KOPT-K1 (cell line): Measurements from ENCODE around the gene KCNF1.

Source experiments
- H3K27ac ChIP-seq: fragments of 200-600 bp; sonication (generic); 2 replicates; pipeline ENCODE4 v1.5.1; 2016; ENCODE audit warnings: antibody characterized with exemption, mild to moderate bottlenecking, low read depth, low read length; ENCODE audit not compliant: poor library complexity, severe bottlenecking
- H3K36me3 ChIP-seq: fragments of 200-600 bp; sonication (generic); 2 replicates; pipeline ENCODE4 v1.5.1; 2017; ENCODE audit warnings: antibody characterized with exemption, mild to moderate bottlenecking, low read length, moderate library complexity; ENCODE audit not compliant: insufficient read depth
- H3K9me3 ChIP-seq: fragments of 200-600 bp; sonication (generic); 2 replicates; pipeline ENCODE4 v1.5.1; 2017; ENCODE audit warnings: antibody characterized with exemption, low read length, mild to moderate bottlenecking; ENCODE audit not compliant: insufficient read depth, poor library complexity, severe bottlenecking

The KCNF1 gene

GRCh38 chr2:10906926-10907625 is 4.7 kb upstream of the KCNF1 start:
- H3K27ac ChIP-seq, result no peak overlapping the region

GRCh38 chr2:10908195-10908594 is 3.5 kb upstream of the KCNF1 start:
- Histone ChIP-seq H3K9me3 (no peaks in the 10 kb centered on the region), H3K36me3 (no peaks in the 10 kb centered on the region), H3K27ac (no peak overlapping the region)

More at GRCh38 chr2:10906926-10907625, 4.7 kb upstream of the KCNF1 start:
- H3K9me3 ChIP-seq, result no peaks in the 10 kb centered on the region
- no peaks in the 10 kb centered on the region for H3K36me3 ChIP-seq

- no peaks in the 10 kb centered on the region for H3K36me3 ChIP-seq
- H3K9me3 ChIP-seq, result no peaks in the 10 kb centered on the region
- H3K27ac ChIP-seq, result no peak overlapping the region
Measured at GRCh38 chr2:10909050-10909995, 2.4 kb upstream of the KCNF1 start.

- no peaks in the 10 kb centered on the region for H3K9me3 ChIP-seq
- H3K36me3 ChIP-seq, result no peaks in the 10 kb centered on the region
- no peak overlapping the region for H3K27ac ChIP-seq
Measured at GRCh38 chr2:10909996-10910341, 1.8 kb upstream of the KCNF1 start.

GRCh38 chr2:10910625-10911024 is 1.1 kb upstream of the KCNF1 start:
- H3K36me3 ChIP-seq, result no peaks in the 10 kb centered on the region
- H3K9me3 ChIP-seq, result no peaks in the 10 kb centered on the region
- H3K27ac ChIP-seq, result no peak overlapping the region

- no peaks in the 10 kb centered on the region for H3K36me3 ChIP-seq
- H3K27ac ChIP-seq, result no peak overlapping the region
- H3K9me3 ChIP-seq, result no peaks in the 10 kb centered on the region
Measured at GRCh38 chr2:10912076-10912731, 470 bp downstream of the KCNF1 start.

GRCh38 chr2:10912796-10913455 is 1.2 kb downstream of the KCNF1 start:
- H3K9me3 ChIP-seq, result no peaks in the 10 kb centered on the region
- H3K36me3 ChIP-seq, result no peaks in the 10 kb centered on the region
- no peak overlapping the region for H3K27ac ChIP-seq

- Histone ChIP-seq H3K36me3 (no peaks in the 10 kb centered on the region), H3K27ac (no peak overlapping the region), H3K9me3 (no peaks in the 10 kb centered on the region)
Measured at GRCh38 chr2:10913501-10914271, 2.0 kb downstream of the KCNF1 start.

- H3K36me3 ChIP-seq, result no peaks in the 10 kb centered on the region
- no peaks in the 10 kb centered on the region for H3K9me3 ChIP-seq
- no peak overlapping the region for H3K27ac ChIP-seq
Measured at GRCh38 chr2:10914272-10914693, 2.5 kb downstream of the KCNF1 start.

GRCh38 chr2:10915236-10915635 is 3.5 kb downstream of the KCNF1 start:
- no peak overlapping the region for H3K27ac ChIP-seq
- no peaks in the 10 kb centered on the region for H3K9me3 ChIP-seq
- H3K36me3 ChIP-seq, result no peaks in the 10 kb centered on the region

GRCh38 chr2:10915731-10916276 is 4.1 kb downstream of the KCNF1 start:
- Histone ChIP-seq H3K27ac (no peak overlapping the region), H3K9me3 (no peaks in the 10 kb centered on the region), H3K36me3 (no peaks in the 10 kb centered on the region)

GRCh38 chr2:10916953-10917352 is 5.2 kb downstream of the KCNF1 start:
- no peaks in the 10 kb centered on the region for H3K36me3 ChIP-seq

GRCh38 chr2:10917927-10918326 is 6.2 kb downstream of the KCNF1 start:
- Histone ChIP-seq H3K27ac (no peak overlapping the region), H3K36me3 (no peaks in the 10 kb centered on the region), H3K9me3 (no peaks in the 10 kb centered on the region)

More at GRCh38 chr2:10916953-10917352, 5.2 kb downstream of the KCNF1 start:
- Histone ChIP-seq H3K27ac (no peak overlapping the region), H3K9me3 (no peaks in the 10 kb centered on the region)
